ENCODE measurements around the gene TRAP1. TPM values are rescaled to one million over a fixed set of nuclear protein-coding genes. Genes with fewer than 3 reads are reported as not detected.

TRAP1 gene
- total RNA-seq, 1 experiment from 2014 or later: 416 TPM

DNA sequence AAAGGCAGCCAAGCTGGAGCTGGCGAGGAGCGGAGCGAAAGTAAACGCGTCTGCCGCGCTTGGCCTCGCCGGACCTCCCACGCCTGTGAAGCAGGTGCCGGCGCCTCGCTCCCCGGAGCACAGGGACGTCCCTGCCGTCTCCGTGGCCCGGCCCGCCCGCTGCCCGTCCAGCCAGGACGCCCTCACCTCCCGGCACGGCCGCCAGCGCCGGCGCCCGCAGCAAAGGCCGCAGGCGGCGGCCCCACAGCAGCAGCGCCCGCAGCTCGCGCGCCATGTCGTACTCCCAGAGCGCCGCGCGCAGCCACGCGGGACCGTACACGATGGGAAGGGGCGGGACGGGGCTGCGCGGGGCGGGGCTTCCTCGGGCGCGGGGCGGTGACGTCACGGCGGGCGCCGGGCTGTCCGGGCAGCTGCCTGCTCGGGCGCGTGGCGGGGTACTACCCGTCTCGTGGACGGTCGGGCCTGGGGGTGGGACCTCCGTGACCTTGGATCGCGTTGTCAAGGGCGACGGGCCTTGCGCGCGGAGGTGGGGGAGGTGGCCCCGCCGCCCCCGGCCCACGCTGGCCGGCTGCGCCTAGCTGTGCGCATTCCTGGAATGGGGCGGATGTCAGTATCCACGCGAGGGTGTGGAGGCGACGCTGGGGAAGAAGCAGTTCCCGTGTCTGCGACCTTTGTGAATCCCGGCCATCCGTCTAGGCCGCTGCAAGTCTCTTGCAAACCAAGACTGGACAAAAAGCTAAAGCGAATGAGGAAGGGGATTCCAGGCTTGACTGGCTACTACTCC, at the start of gene TRAP1 (continued):
- TF ChIP-seq, protein P1, sequence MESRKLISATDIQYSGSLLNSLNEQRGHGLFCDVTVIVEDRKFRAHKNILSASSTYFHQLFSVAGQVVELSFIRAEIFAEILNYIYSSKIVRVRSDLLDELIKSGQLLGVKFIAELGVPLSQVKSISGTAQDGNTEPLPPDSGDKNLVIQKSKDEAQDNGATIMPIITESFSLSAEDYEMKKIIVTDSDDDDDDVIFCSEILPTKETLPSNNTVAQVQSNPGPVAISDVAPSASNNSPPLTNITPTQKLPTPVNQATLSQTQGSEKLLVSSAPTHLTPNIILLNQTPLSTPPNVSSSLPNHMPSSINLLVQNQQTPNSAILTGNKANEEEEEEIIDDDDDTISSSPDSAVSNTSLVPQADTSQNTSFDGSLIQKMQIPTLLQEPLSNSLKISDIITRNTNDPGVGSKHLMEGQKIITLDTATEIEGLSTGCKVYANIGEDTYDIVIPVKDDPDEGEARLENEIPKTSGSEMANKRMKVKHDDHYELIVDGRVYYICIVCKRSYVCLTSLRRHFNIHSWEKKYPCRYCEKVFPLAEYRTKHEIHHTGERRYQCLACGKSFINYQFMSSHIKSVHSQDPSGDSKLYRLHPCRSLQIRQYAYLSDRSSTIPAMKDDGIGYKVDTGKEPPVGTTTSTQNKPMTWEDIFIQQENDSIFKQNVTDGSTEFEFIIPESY (IDR thresholded peaks at IDR 0.05; ENCODE audit: extremely low read depth, insufficient replicate concordance, low read length): no peak
- peak; percentile 91 for TF ChIP-seq ZFX (IDR thresholded peaks at IDR 0.05)

DNA sequence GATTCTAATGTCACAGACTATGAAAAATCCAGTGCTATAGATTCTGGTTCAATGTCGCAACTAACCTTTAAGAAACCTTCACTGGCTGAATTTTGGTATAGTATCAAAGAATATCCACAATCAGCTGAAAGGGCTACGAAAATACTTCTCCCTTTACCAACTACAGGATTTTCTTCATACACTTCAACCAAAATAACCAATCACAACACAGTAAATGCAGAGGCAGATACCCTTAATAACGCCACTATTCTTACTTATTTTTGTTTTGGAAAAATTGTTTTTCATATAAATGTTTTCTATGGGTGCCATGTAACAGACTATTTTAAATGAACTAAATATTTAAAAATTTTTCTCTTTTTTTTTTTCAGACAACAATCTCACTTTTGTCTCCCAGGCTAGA, 48.9 kb upstream of the TRAP1 start:
- intact Hi-C loops (cut with micrococcal nuclease): no loop called here
- no peak for ATAC-seq
- Histone ChIP-seq H4K20me1 (ENCODE audit: insufficient read depth) (no peaks in the 10 kb centered on the region), H3K9ac (ENCODE audit: low read length) (no peak overlapping the region), H2AFZ (ENCODE audit: low read depth, low read length, poor library complexity, severe bottlenecking) (no peak overlapping the region), H3K4me1 (ENCODE audit: control insufficient read depth in 1 of 2, insufficient read depth in 2 of 2, low read length in 2 of 2) (no peaks in the 10 kb centered on the region), H3K9me2 (ENCODE audit: insufficient read depth) (no peaks in the 10 kb centered on the region), H3K4me3 (replicated peaks in 1 of 2; ENCODE audit: low read depth in 1 of 2, low read length in 2 of 2) (no peak overlapping the region), H3K9me3 (ENCODE audit: control insufficient read depth in 1 of 2, insufficient read depth in 1 of 2, low read depth in 1 of 2, low read length in 2 of 2) (no peaks in the 10 kb centered on the region), H3K36me3 (ENCODE audit: control insufficient read depth in 1 of 2, insufficient read depth in 2 of 2, low read length in 2 of 2) (peaks cover 14 to 42% of the 10 kb centered on the region in 2 experiments), H3K4me2 (ENCODE audit: low read length) (no peak overlapping the region), H3K79me2 (ENCODE audit: insufficient read depth, low read length) (no peaks in the 10 kb centered on the region; the same call in 1 of the 2 replicates), H3K27ac (ENCODE audit: low read depth, low read length) (no peak overlapping the region), H3K27me3 (ENCODE audit: insufficient read depth, low read length) (no peaks in the 10 kb centered on the region)
- ChIA-PET RAD21 (ENCODE audit: low non-redundant PET in 1 of 2, low total read pairs in 2 of 2, uncharacterized antibody in 2 of 2, unreplicated experiment in 2 of 2) (no interaction called here), CTCF (no interaction called here), POLR2A (no interaction called here)
- no TSS peak for BruUV-seq (replicated peaks)
- DNase-seq (ENCODE audit: low read depth, low spot score): no peak
- TF ChIP-seq RAD21 (IDR thresholded peaks at IDR 0.05; ENCODE audit: low read depth) (no peak), SP1 (IDR thresholded peaks at IDR 0.05; ENCODE audit: low read depth) (no peak), ELF1 (IDR thresholded peaks at IDR 0.05; ENCODE audit: borderline replicate concordance, low read depth) (no peak), ZFX (IDR thresholded peaks at IDR 0.05) (no peak), EZH2 (IDR thresholded peaks at IDR 0.05) (no peak), FOSL1 (IDR thresholded peaks at IDR 0.05; ENCODE audit: low read depth) (no peak), SRF (IDR thresholded peaks at IDR 0.05; ENCODE audit: low read depth) (no peak), YY1 (IDR thresholded peaks at IDR 0.05; ENCODE audit: extremely low read depth, insufficient replicate concordance, low read depth, low read length) (no peak), JUND (IDR thresholded peaks at IDR 0.05) (no peak), POLR2A (IDR thresholded peaks at IDR 0.05; ENCODE audit: borderline replicate concordance, extremely low read depth, insufficient read depth, insufficient read length) (no peak)
- TF ChIP-seq, protein P2, sequence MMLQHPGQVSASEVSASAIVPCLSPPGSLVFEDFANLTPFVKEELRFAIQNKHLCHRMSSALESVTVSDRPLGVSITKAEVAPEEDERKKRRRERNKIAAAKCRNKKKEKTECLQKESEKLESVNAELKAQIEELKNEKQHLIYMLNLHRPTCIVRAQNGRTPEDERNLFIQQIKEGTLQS (IDR thresholded peaks at IDR 0.05): no peak
- TF ChIP-seq, protein P3, sequence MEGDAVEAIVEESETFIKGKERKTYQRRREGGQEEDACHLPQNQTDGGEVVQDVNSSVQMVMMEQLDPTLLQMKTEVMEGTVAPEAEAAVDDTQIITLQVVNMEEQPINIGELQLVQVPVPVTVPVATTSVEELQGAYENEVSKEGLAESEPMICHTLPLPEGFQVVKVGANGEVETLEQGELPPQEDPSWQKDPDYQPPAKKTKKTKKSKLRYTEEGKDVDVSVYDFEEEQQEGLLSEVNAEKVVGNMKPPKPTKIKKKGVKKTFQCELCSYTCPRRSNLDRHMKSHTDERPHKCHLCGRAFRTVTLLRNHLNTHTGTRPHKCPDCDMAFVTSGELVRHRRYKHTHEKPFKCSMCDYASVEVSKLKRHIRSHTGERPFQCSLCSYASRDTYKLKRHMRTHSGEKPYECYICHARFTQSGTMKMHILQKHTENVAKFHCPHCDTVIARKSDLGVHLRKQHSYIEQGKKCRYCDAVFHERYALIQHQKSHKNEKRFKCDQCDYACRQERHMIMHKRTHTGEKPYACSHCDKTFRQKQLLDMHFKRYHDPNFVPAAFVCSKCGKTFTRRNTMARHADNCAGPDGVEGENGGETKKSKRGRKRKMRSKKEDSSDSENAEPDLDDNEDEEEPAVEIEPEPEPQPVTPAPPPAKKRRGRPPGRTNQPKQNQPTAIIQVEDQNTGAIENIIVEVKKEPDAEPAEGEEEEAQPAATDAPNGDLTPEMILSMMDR (IDR thresholded peaks at IDR 0.05 in 2 of 3, conservative IDR thresholded peaks at IDR 0.05 in 1 of 3; ENCODE audit: borderline replicate concordance in 1 of 3, insufficient read depth in 1 of 3, low read depth in 2 of 3, low read length in 2 of 3): no peak
- TF ChIP-seq, protein P4, sequence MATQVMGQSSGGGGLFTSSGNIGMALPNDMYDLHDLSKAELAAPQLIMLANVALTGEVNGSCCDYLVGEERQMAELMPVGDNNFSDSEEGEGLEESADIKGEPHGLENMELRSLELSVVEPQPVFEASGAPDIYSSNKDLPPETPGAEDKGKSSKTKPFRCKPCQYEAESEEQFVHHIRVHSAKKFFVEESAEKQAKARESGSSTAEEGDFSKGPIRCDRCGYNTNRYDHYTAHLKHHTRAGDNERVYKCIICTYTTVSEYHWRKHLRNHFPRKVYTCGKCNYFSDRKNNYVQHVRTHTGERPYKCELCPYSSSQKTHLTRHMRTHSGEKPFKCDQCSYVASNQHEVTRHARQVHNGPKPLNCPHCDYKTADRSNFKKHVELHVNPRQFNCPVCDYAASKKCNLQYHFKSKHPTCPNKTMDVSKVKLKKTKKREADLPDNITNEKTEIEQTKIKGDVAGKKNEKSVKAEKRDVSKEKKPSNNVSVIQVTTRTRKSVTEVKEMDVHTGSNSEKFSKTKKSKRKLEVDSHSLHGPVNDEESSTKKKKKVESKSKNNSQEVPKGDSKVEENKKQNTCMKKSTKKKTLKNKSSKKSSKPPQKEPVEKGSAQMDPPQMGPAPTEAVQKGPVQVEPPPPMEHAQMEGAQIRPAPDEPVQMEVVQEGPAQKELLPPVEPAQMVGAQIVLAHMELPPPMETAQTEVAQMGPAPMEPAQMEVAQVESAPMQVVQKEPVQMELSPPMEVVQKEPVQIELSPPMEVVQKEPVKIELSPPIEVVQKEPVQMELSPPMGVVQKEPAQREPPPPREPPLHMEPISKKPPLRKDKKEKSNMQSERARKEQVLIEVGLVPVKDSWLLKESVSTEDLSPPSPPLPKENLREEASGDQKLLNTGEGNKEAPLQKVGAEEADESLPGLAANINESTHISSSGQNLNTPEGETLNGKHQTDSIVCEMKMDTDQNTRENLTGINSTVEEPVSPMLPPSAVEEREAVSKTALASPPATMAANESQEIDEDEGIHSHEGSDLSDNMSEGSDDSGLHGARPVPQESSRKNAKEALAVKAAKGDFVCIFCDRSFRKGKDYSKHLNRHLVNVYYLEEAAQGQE (IDR thresholded peaks at IDR 0.05; ENCODE audit: low read depth): no peak
- TF ChIP-seq, protein P1 (IDR thresholded peaks at IDR 0.05; ENCODE audit: extremely low read depth, insufficient replicate concordance, low read length): no peak
